ENCODE measurements around the gene CASP10.

CASP10 gene

GRCh38 chr2:201228271-201228911 lies 45.5 kb downstream of the CASP10 start:
- no peak for TF ChIP-seq CTCF (IDR thresholded peaks at IDR 0.05; ENCODE audit: low read depth, low read length)
- H3K4me3 ChIP-seq (ENCODE audit: low read depth, low read length): no peak overlapping the region

GRCh38 chr2:201228912-201229290 lies 46.0 kb downstream of the CASP10 start:
- no peak for TF ChIP-seq CTCF (IDR thresholded peaks at IDR 0.05; ENCODE audit: low read depth, low read length)
- no peak overlapping the region for H3K4me3 ChIP-seq (ENCODE audit: low read depth, low read length)

- peak; percentile 90 for TF ChIP-seq CTCF (IDR thresholded peaks at IDR 0.05; ENCODE audit: low read depth, low read length)
- H3K4me3 ChIP-seq (ENCODE audit: low read depth, low read length): peak overlapping the region; percentile 22; the same call in 1 of the 2 replicates
Measured at GRCh38 chr2:201231781-201232466, 49.0 kb downstream of the CASP10 start.

- no peak overlapping the region for H3K4me3 ChIP-seq (ENCODE audit: low read depth, low read length)
- TF ChIP-seq CTCF (IDR thresholded peaks at IDR 0.05; ENCODE audit: low read depth, low read length): no peak
Measured at GRCh38 chr2:201232467-201232815, 49.5 kb downstream of the CASP10 start.

GRCh38 chr2:201233192-201233811 lies 50.4 kb downstream of the CASP10 start:
- H3K4me3 ChIP-seq (ENCODE audit: low read depth, low read length): no peak overlapping the region
- TF ChIP-seq CTCF (IDR thresholded peaks at IDR 0.05; ENCODE audit: low read depth, low read length): no peak

- no peak overlapping the region for H3K4me3 ChIP-seq (ENCODE audit: low read depth, low read length)
- no peak for TF ChIP-seq CTCF (IDR thresholded peaks at IDR 0.05; ENCODE audit: low read depth, low read length)
Measured at GRCh38 chr2:201233812-201234662, 51.1 kb downstream of the CASP10 start.

All from WI38 (cell line).